Caco-2 (cell line): ENCODE results near the gene ZPR1. TPM values are rescaled to one million over a fixed set of nuclear protein-coding genes. Genes with fewer than 3 reads are reported as not detected.

Experiments
- BruUV-seq: library from RNA; stranded (reverse); fragments of 400-500 nt; replicated peaks from 2 replicates; lab custom pipeline; 2021; lab: Mats Ljungman, UMichigan
- CTCF ChIA-PET: fragments of 300-600 bp; sonication (Branson Sonifier 250); formaldehyde crosslinking; loops from one replicate; lab custom pipeline; 2022; ENCODE audit warnings: antibody characterized with exemption; lab: Charles Lee
- POLR2A ChIA-PET: fragments of 300-600 bp; sonication (Branson Sonifier 250); formaldehyde crosslinking; loops from one replicate; lab custom pipeline; 2022; ENCODE audit warnings: antibody characterized with exemption; lab: Charles Lee
- DNase-seq, 2 experiments: peaks; one replicate each; pipeline versions ENCODE4 v3.0.0 to v3.0.0-alpha.2; 2020 to 2022
- H3K27me3 ChIP-seq: replicated peaks from 2 replicates; pipeline ENCODE4 v1.6.0; 2011; ENCODE audit warnings: low read length; ENCODE audit not compliant: control insufficient read depth, insufficient read depth
- H3K36me3 ChIP-seq: 2 replicates; pipeline ENCODE4 v1.5.1; 2011; ENCODE audit warnings: low read length; ENCODE audit not compliant: control insufficient read depth, insufficient read depth
- H3K4me1 ChIP-seq: fragments of 250-450 bp; sonication (Bioruptor Pico); 2 replicates; pipeline ENCODE4 v1.5.1; 2020; ENCODE audit warnings: mild to moderate bottlenecking
- H3K4me3 ChIP-seq: 2 replicates; pipeline ENCODE4 v1.5.1; 2011; ENCODE audit warnings: low read depth, mild to moderate bottlenecking, control low read depth, low read length
- H3K9me3 ChIP-seq: fragments of 250-450 bp; sonication (Bioruptor Pico); 2 replicates; pipeline ENCODE4 v1.5.1; 2020; ENCODE audit warnings: mild to moderate bottlenecking, moderate library complexity
- H3K27ac Mint-ChIP-seq: one replicate; pipeline ENCODE4 v1.8.0; 2022; ENCODE audit warnings: mixed read lengths; ENCODE audit not compliant: unreplicated experiment
- H3K27me3 Mint-ChIP-seq: one replicate; pipeline ENCODE4 v1.8.0; 2022; ENCODE audit warnings: mixed read lengths; ENCODE audit not compliant: insufficient read depth, unreplicated experiment
- H3K36me3 Mint-ChIP-seq: one replicate; pipeline ENCODE4 v1.8.0; 2022; ENCODE audit warnings: mild to moderate bottlenecking, mixed read lengths; ENCODE audit not compliant: insufficient read depth, unreplicated experiment
- H3K4me1 Mint-ChIP-seq: one replicate; pipeline ENCODE4 v1.8.0; 2022; ENCODE audit warnings: low read depth, mixed read lengths; ENCODE audit not compliant: unreplicated experiment
- H3K4me3 Mint-ChIP-seq: one replicate; pipeline ENCODE4 v1.8.0; 2022; ENCODE audit warnings: mild to moderate bottlenecking, moderate library complexity, mixed read lengths; ENCODE audit not compliant: unreplicated experiment
- H3K9me3 Mint-ChIP-seq: one replicate; pipeline ENCODE4 v1.8.0; 2022; ENCODE audit warnings: mixed read lengths; ENCODE audit not compliant: unreplicated experiment
- intact Hi-C: fragments of 100-400 bp; cut with micrococcal nuclease; formaldehyde crosslinking; loops from one replicate; pipeline ENCODE4 v1.10.0; 2022; ENCODE audit not compliant: unreplicated experiment
- total RNA-seq: library from RNA; stranded (reverse); gene quantifications from 2 replicates; pipeline ENCODE4 v1.2.3, GENCODE V29; 2022
- TF ChIP-seq, protein P1 (sequence below), 2 experiments: fragments of 200-600 bp in 1 of 2; IDR thresholded peaks; 1 replicate in 1 of 2; 2 replicates in 1 of 2; pipeline versions ENCODE4 v1.5.1 to v1.8.0; 2011 to 2022; ENCODE audit warnings: antibody characterized with exemption in 1 of 2, control low read depth in 1 of 2, inconsistent platforms in 1 of 2, low read depth in 1 of 2, low read length in 1 of 2, mild to moderate bottlenecking in 1 of 2, moderate library complexity in 1 of 2; ENCODE audit not compliant: insufficient read depth in 1 of 2, severe bottlenecking in 1 of 2, unreplicated experiment in 1 of 2

Gene ZPR1
- total RNA-seq, 1 experiment from 2014 or later, result 194 TPM

- Mint-ChIP-seq H3K27ac (no peak overlapping the region), H3K4me1 (peaks cover 5% of the 10 kb centered on the region), H3K36me3 (no peaks in the 10 kb centered on the region), H3K9me3 (no peaks in the 10 kb centered on the region), H3K4me3 (no peak overlapping the region), H3K27me3 (no peaks in the 10 kb centered on the region)
- ChIA-PET POLR2A (no interaction called here), CTCF (interaction anchor here (1.7 kb wide), 1 partner anchor 29 kb away, joined by 4 read pairs; the partner anchor contains the start of gene APOC3)
- Histone ChIP-seq H3K27me3 (no peaks in the 10 kb centered on the region), H3K9me3 (peaks cover 7% of the 10 kb centered on the region), H3K36me3 (no peaks in the 10 kb centered on the region), H3K4me1 (peaks cover 17% of the 10 kb centered on the region), H3K4me3 (no peak overlapping the region)
- DNase-seq, result no peak
- no TSS peak for BruUV-seq
- intact Hi-C loops, result no loop called here
- TF ChIP-seq, protein P1, sequence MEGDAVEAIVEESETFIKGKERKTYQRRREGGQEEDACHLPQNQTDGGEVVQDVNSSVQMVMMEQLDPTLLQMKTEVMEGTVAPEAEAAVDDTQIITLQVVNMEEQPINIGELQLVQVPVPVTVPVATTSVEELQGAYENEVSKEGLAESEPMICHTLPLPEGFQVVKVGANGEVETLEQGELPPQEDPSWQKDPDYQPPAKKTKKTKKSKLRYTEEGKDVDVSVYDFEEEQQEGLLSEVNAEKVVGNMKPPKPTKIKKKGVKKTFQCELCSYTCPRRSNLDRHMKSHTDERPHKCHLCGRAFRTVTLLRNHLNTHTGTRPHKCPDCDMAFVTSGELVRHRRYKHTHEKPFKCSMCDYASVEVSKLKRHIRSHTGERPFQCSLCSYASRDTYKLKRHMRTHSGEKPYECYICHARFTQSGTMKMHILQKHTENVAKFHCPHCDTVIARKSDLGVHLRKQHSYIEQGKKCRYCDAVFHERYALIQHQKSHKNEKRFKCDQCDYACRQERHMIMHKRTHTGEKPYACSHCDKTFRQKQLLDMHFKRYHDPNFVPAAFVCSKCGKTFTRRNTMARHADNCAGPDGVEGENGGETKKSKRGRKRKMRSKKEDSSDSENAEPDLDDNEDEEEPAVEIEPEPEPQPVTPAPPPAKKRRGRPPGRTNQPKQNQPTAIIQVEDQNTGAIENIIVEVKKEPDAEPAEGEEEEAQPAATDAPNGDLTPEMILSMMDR (IDR thresholded peaks at IDR 0.05; ENCODE audit: insufficient read depth in 1 of 2, low read depth in 1 of 2, low read length in 1 of 2, severe bottlenecking in 1 of 2, unreplicated experiment in 1 of 2), result no peak
Measured at GRCh38 chr11:116800610-116801009, 12.8 kb upstream of the ZPR1 start.

DNA sequence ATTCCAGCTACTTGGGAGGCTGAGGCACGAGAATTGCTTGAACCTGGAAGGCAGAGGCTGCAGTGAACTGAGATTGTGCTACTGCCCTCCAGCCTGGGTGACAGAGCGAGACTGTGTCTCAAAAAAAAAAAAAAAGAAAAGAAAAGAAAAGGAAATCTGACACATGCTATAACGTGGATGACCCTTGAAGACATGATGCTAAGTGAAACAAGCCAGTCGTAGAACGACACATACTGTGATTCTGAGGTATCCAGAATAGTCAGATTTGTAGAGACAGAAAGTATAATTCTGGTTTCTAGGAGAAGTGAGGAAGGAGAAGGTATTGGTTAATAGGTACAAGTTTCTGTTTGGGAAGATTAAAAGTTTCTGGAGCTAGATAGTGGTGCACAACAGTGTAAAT lies 10.5 kb upstream of the ZPR1 start:
- no peaks in the 10 kb centered on the region for H3K36me3 ChIP-seq
- TF ChIP-seq, protein P1 (IDR thresholded peaks at IDR 0.05; ENCODE audit: insufficient read depth in 1 of 2, low read depth in 1 of 2, low read length in 1 of 2, severe bottlenecking in 1 of 2, unreplicated experiment in 1 of 2), result no peak
- no peaks in the 10 kb centered on the region for H3K27me3 ChIP-seq
- DNase-seq, result no peak
- no TSS peak for BruUV-seq
- Mint-ChIP-seq H3K27me3 (no peaks in the 10 kb centered on the region), H3K9me3 (peaks cover 14% of the 10 kb centered on the region), H3K36me3 (no peaks in the 10 kb centered on the region), H3K27ac (no peak overlapping the region), H3K4me1 (peaks cover 9% of the 10 kb centered on the region), H3K4me3 (no peak overlapping the region)
- peaks cover 7% of the 10 kb centered on the region for H3K9me3 ChIP-seq
- no peak overlapping the region for H3K4me3 ChIP-seq
- H3K4me1 ChIP-seq, result peaks cover 22% of the 10 kb centered on the region
- intact Hi-C loops, result no loop called here
- ChIA-PET POLR2A (no interaction called here), CTCF (no interaction called here)

DNA sequence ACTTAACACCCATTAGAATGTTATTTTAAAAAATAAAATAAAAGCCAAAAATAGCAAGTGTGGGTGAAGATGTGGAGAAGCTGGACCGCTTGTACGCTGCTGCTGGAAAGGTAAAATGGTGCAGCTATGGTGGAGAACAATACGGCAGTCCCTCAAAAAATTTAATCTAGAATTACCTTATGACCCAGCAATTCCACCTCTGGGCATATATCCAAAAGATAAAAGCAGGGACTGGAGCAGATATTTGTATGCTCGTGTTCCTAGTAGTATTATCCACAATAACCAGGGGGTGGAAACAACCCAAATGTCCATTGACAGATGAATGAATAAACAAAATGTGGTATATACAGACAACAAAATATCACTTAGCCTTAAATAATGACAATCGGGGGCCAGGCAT lies 10.0 kb upstream of the ZPR1 start:
- no peak overlapping the region for H3K27ac Mint-ChIP-seq
- TF ChIP-seq, protein P1 (IDR thresholded peaks at IDR 0.05; ENCODE audit: insufficient read depth in 1 of 2, low read depth in 1 of 2, low read length in 1 of 2, severe bottlenecking in 1 of 2, unreplicated experiment in 1 of 2), result no peak
- peaks cover 14% of the 10 kb centered on the region for H3K9me3 Mint-ChIP-seq
- Histone ChIP-seq H3K36me3 (no peaks in the 10 kb centered on the region), H3K4me3 (no peak overlapping the region), H3K27me3 (no peaks in the 10 kb centered on the region), H3K9me3 (peaks cover 7% of the 10 kb centered on the region), H3K4me1 (peaks cover 28% of the 10 kb centered on the region)
- no TSS peak for BruUV-seq
- CTCF ChIA-PET, result no interaction called here
- H3K36me3 Mint-ChIP-seq, result no peaks in the 10 kb centered on the region
- intact Hi-C loops, result no loop called here
- peaks cover 15% of the 10 kb centered on the region for H3K4me1 Mint-ChIP-seq
- no peak overlapping the region for H3K4me3 Mint-ChIP-seq
- no peak for DNase-seq
- POLR2A ChIA-PET, result no interaction called here
- no peaks in the 10 kb centered on the region for H3K27me3 Mint-ChIP-seq
